HG03460 (cell line): ENCODE measurements around the gene SCGB1A1.

Source experiments
- ATAC-seq: cut with Tn5 transposase; IDR thresholded peaks from one replicate; pipeline ENCODE4 v1.9.1; 2021; ENCODE audit not compliant: unreplicated experiment

Gene SCGB1A1

DNA sequence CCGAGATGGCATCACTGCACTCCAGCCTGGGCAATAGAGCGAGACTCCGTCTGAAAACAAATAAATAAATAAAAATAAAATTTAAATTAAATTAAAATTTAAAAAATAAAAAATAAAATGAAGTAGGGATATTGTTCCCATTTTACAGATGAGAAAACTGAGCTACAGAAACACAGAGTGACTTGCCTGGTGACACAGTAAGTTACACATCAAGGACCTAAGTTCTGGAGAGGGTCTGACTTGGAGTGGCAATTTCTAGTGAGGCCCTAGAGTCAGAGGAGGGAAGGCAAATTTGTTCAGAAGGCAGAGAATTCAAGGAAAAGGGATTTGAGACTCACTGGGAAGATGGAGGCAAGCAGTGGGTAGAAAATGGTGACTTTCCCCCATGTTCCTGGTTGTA lies 2.0 kb downstream of the SCGB1A1 start:
- no peak for ATAC-seq

DNA sequence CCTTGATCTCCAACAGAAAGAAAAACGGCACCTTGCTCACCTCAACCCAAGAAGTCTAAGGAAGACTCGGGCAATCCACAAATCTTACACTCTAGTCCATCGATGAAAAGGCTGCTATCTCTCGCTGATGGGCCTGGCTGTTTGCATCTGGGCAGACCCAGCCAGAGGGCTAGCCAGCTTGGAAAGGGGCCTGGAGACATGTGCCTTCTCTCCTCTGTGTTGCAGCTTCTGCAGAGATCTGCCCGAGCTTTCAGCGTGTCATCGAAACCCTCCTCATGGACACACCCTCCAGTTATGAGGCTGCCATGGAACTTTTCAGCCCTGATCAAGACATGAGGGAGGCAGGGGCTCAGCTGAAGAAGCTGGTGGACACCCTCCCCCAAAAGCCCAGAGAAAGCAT lies 3.2 kb downstream of the SCGB1A1 start:
- no peak for ATAC-seq

- no peak for ATAC-seq
These were observed 4.2 kb downstream of the SCGB1A1 start for GRCh38 chr11:62423012-62423411.

- no peak for ATAC-seq
These were observed 8.9 kb downstream of the SCGB1A1 start for GRCh38 chr11:62427630-62428233.

DNA sequence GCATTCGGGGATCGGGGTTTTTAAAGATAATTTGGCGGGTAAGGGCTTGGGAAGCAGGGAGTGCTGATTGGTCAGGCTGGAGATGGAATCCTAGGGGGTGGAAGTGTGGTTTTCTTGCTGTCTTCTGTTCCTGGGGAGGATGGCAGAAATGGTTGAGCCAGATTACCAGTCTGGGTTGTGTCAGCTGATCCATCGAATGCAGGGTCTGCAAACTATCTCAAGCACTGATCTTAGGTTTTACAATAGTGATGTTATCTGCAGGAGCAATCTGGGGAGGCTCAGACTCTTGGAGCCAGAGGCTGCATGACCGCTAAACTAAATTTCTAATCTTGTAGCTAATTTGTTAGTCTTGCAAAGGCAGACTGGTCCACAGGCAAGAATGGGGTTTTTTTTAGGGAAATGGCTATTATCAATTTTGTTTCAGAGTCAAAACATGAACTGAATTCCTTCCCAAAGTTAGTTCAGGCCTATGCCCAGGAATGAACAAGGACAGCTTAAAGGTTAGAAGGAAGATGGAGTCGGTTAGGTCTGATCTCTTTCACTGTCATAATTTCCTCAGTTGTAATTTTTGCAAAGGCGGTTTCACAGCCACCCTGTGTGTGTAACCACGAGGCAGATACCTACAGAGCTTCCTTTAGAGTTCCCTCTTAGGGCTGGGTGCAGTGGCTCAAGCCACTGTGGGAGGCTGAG lies 10.2 kb downstream of the SCGB1A1 start:
- no peak for ATAC-seq

GRCh38 chr11:62430425-62430824 lies 11.6 kb downstream of the SCGB1A1 start:
- no peak for ATAC-seq

GRCh38 chr11:62431171-62431901 lies 12.5 kb downstream of the SCGB1A1 start:
- ATAC-seq, result no peak

- ATAC-seq, result no peak
These were observed 13.9 kb downstream of the SCGB1A1 start for GRCh38 chr11:62432695-62433094.

GRCh38 chr11:62433141-62433903 lies 14.5 kb downstream of the SCGB1A1 start:
- ATAC-seq, result no peak

- ATAC-seq, result no peak
These were observed 15.1 kb downstream of the SCGB1A1 start for GRCh38 chr11:62433904-62434276.

DNA sequence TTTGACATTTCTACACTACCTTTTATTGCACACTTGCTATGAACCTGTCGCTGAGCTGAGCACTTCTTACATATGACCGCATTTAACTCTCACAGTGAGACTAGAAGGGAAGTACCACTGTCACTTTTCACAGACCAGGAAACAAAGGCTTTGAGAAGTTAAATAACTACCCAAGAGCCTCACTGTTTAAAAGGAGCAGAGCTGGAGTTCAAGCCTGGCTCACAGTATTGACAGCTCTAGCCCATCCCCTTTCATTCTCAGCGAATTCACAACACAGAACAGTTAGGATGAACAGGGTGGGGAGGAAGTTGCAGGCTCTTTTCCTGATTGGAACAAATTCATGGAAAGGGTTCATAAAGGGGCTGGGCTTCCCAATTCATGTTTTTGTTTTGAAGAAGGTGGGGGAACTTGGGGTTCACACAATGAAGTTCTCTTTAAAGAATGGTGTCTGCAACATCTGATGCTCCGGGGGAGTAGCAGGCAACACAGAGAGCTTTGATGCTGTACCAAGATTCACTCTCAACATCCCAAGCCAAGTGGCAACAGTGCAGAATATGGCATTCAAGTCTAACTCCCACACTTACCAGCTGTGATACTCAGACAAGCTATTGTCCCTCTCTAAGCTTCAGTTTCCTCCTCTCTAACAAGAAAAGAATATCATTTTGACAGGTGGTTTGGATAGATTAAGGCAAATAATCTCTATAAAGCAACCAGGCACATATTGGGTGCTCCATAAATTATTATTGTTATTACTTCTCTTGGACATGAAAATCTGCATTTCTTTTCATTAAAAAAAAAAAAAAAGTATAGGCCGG lies 17.2 kb downstream of the SCGB1A1 start:
- no peak for ATAC-seq

DNA sequence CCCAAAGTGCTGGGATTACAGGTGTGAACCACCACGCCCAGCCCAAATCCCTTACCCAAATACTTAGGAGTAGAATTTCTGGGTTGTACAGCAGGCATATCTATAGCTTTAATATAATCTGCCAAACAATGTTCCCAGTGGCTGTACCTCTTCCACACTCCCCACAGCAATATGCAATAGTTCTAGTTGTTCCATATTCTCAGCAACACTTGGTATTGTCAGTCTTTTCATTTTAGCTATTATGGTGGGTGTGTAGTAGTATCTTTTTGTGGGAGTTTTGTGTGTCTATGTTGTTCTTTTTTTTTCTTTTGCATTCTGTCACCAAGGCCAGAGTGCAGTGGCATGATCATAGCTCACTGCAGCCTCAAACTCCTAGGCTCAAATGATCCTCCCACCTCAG lies 18.8 kb downstream of the SCGB1A1 start:
- ATAC-seq, result no peak

DNA sequence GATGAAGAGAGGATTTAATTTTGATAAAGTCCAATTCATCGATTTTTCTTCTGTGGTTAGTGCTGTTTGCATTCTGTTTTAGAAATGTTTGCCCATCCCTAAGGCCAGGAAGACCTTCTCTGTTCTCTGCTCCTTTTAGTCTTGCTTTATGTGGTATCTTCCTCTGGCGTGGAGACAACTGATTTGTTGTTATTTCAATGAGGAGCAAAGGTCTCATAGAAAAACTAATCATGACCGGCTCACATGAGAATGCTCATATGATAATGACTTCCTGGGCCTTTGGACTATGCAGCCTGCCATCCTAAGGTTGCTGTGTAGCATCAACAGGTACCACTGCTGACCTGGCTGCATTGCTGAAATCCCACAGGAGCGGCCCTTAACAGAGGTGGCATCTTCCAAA lies 19.8 kb downstream of the SCGB1A1 start:
- ATAC-seq, result no peak

DNA sequence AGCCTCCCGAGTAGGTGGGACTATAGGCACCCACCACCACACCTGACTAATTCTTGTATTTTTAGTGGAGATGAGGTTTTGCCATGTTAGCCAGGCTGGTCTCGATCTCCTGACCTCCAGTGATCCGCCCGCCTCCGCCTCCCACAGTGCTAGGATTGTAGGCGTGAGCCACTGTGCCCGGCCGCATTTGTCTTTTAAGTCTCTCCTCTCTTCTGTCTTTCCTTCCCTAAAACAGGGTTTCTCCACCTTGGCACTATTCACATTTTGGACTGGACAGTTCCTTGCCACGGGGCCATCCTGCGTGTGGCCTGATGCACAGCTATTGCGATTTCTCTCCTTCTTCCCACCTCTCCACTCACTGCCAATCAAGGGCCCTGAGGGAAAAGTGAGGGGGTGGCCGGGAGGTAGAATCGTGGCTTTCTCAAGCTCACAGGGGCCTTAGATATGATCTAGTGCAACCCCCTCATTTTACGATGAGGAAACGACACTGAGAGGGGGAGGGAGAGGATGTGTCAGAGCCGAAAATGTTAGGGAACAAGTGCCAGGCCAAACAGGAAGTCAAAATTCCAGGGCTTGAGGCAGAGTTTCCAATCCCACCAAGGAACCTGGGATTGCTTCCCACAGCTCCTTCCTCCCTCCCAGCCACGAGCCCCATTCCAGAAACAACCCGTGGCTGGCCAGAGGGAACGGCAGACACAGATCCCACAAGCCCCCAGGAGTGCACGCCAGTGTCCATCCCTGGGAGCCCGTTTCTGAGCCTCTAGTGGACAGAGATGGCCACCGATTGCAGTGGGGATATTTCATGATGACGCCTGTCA lies 21.2 kb downstream of the SCGB1A1 start:
- ATAC-seq, result no peak

GRCh38 chr11:62443390-62444235 lies 24.8 kb downstream of the SCGB1A1 start:
- ATAC-seq, result no peak

GRCh38 chr11:62444236-62444833 lies 25.5 kb downstream of the SCGB1A1 start:
- no peak for ATAC-seq

GRCh38 chr11:62444835-62445234 lies 26.0 kb downstream of the SCGB1A1 start:
- no peak for ATAC-seq

GRCh38 chr11:62445314-62445740 lies 26.5 kb downstream of the SCGB1A1 start:
- no peak for ATAC-seq

DNA sequence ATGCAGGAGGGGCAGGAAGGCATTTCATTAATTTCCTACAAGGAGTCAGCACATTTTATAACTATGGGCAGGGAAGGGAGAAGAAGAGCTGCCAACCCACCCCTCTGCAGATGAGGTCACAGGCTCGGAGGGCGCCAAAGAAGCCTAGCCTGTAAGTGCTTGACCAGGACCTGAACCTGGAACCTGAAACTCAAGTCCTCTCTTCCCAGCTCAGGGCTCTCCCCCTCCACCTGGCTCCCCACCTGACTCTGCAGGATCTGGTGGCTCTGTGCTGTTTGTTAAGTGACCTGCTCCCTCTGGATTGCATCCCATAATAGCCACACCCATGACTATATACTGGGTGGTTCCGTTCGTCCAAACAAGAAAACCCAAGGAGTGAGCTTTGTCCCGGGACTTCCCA lies 27.3 kb downstream of the SCGB1A1 start:
- no peak for ATAC-seq
